Uterus (tissue), 4 donors: Measurements from ENCODE around the gene MUC5B. TPM values are rescaled to one million over a fixed set of nuclear protein-coding genes. Genes with fewer than 3 reads are reported as not detected.

Experiments
- DNase-seq, 2 donors: peaks; one replicate each; pipeline ENCODE4 v3.0.0-alpha.2; 2019 to 2020
- H3K27ac ChIP-seq, 2 donors: fragments of 200-600 bp; sonication (generic); 1 replicate in 1 of 2; 2 replicates in 1 of 2; pipeline ENCODE4 v1.5.1; 2016 to 2018
- H3K27me3 ChIP-seq, 2 donors: fragments of 200-600 bp; sonication (generic); one replicate each; pipeline ENCODE4 v1.5.1; 2018 to 2019; ENCODE audit warnings: control low read depth in 1 of 2
- H3K36me3 ChIP-seq, 2 donors: fragments of 200-600 bp; sonication (generic); one replicate each; pipeline ENCODE4 v1.5.1; 2019; ENCODE audit warnings: control low read depth in 1 of 2
- H3K4me1 ChIP-seq, 2 donors: fragments of 200-600 bp; sonication (generic); one replicate each; pipeline ENCODE4 v1.5.1; 2018 to 2019; ENCODE audit warnings: control low read depth in 1 of 2
- H3K4me3 ChIP-seq, 2 donors: fragments of 200-600 bp; sonication (generic); 1 replicate in 1 of 2; 2 replicates in 1 of 2; pipeline ENCODE4 v1.5.1; 2018 to 2019; ENCODE audit warnings: mild to moderate bottlenecking in 1 of 2
- H3K9me3 ChIP-seq, 2 donors: fragments of 200-600 bp; sonication (generic); one replicate each; pipeline ENCODE4 v1.5.1; 2019; ENCODE audit warnings: control low read depth in 1 of 2
- POLR2A ChIP-seq, 2 donors: fragments of 450-650 bp; IDR thresholded peaks; one replicate each; pipeline ENCODE4 v1.6.1; 2016; ENCODE audit warnings: antibody characterized with exemption in 2 of 2, mild to moderate bottlenecking in 1 of 2, moderate library complexity in 1 of 2
- intact Hi-C: fragments of 100-400 bp; cut with DNase I; formaldehyde crosslinking; loops from one replicate; pipeline ENCODE4 v1.15.1; 2023; ENCODE audit warnings: low total_unique reads
- total RNA-seq, 4 donors: library from RNA; depleted of rRNA in 3 of 4; stranded (reverse); fragments of >200 nt in 3 of 4; gene quantifications; one replicate each; pipeline versions ENCODE4 v1.1.0 to v1.2.4, GENCODE V29; 2014 to 2023
- TF ChIP-seq, protein P1 (sequence below), 4 experiments: fragments of 200-600 bp in 2 of 4; fragments of 450-650 bp in 2 of 4; sonication (generic) in 2 of 4; IDR thresholded peaks; one replicate each; pipeline ENCODE4 v1.5.1; 2016 to 2019; ENCODE audit warnings: antibody characterized with exemption in 4 of 4, mild to moderate bottlenecking in 2 of 4, moderate library complexity in 1 of 4
- donor health status: DM: yes; HTN: yes; CAD: no.

Gene MUC5B
- total RNA-seq, 4 donors from 2014 or later: under 0.01 to 3.8 (median 0.71) TPM

DNA sequence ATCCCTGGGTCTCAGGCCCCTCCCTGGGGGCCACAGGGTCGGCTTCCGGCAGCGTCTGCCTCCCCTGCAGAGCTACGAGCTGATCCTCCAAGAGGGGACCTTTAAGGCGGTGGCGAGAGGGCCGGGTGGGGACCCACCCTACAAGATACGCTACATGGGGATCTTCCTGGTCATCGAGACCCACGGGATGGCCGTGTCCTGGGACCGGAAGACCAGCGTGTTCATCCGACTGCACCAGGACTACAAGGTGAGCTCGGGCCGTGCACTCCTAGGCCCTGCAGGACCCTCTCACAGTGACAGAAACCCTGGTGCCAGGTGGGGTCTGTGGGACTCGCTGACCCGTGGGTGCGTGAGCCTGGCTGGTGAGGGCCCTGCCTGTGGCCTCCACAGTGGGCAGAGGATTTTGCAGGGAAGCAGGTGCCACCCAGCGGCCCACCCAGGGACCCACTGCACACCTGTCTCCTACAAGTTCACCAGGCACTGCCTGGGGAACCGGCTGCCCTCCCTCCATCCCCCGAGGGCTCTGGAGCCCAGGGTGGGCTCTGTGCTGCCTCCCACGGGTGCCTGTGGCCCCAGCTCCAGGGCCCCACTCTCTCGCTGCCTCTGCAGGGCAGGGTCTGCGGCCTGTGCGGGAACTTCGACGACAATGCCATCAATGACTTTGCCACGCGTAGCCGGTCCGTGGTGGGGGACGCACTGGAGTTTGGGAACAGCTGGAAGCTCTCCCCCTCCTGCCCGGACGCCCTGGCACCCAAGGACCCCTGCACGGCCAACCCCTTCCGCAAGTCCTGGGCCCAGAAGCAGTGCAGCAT is 13.7 kb downstream of the MUC5B start:
- no peak overlapping the region for H3K27ac ChIP-seq
- no peaks in the 10 kb centered on the region for H3K36me3 ChIP-seq
- intact Hi-C loops: no loop called here
- TF ChIP-seq POLR2A (IDR thresholded peaks at IDR 0.05): no peak
- TF ChIP-seq, protein P1, sequence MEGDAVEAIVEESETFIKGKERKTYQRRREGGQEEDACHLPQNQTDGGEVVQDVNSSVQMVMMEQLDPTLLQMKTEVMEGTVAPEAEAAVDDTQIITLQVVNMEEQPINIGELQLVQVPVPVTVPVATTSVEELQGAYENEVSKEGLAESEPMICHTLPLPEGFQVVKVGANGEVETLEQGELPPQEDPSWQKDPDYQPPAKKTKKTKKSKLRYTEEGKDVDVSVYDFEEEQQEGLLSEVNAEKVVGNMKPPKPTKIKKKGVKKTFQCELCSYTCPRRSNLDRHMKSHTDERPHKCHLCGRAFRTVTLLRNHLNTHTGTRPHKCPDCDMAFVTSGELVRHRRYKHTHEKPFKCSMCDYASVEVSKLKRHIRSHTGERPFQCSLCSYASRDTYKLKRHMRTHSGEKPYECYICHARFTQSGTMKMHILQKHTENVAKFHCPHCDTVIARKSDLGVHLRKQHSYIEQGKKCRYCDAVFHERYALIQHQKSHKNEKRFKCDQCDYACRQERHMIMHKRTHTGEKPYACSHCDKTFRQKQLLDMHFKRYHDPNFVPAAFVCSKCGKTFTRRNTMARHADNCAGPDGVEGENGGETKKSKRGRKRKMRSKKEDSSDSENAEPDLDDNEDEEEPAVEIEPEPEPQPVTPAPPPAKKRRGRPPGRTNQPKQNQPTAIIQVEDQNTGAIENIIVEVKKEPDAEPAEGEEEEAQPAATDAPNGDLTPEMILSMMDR (IDR thresholded peaks at IDR 0.05): no peak
- H3K9me3 ChIP-seq: no peaks in the 10 kb centered on the region
- no peaks in the 10 kb centered on the region for H3K27me3 ChIP-seq
- H3K4me1 ChIP-seq: no peaks in the 10 kb centered on the region
- H3K4me3 ChIP-seq: no peak overlapping the region
- DNase-seq: no peak

GRCh38 chr11:1237128-1237580 is 14.3 kb downstream of the MUC5B start:
- TF ChIP-seq, protein P1 (IDR thresholded peaks at IDR 0.05): no peak
- no peak for TF ChIP-seq POLR2A (IDR thresholded peaks at IDR 0.05)
- intact Hi-C loops: no loop called here
- no peak for DNase-seq

GRCh38 chr11:1237851-1238250 is 15.0 kb downstream of the MUC5B start:
- no peaks in the 10 kb centered on the region for H3K27me3 ChIP-seq
- H3K9me3 ChIP-seq: no peaks in the 10 kb centered on the region
- H3K36me3 ChIP-seq: no peaks in the 10 kb centered on the region
- no peak overlapping the region for H3K4me3 ChIP-seq
- TF ChIP-seq POLR2A (IDR thresholded peaks at IDR 0.05): no peak
- TF ChIP-seq, protein P1 (IDR thresholded peaks at IDR 0.05): no peak
- DNase-seq: no peak
- intact Hi-C loops: no loop called here
- H3K4me1 ChIP-seq: no peaks in the 10 kb centered on the region
- H3K27ac ChIP-seq: no peak overlapping the region

More at GRCh38 chr11:1237128-1237580, 14.3 kb downstream of the MUC5B start:
- no peak overlapping the region for H3K27ac ChIP-seq
- H3K27me3 ChIP-seq: no peaks in the 10 kb centered on the region
- H3K9me3 ChIP-seq: no peaks in the 10 kb centered on the region
- no peaks in the 10 kb centered on the region for H3K36me3 ChIP-seq
- no peak overlapping the region for H3K4me3 ChIP-seq
- no peaks in the 10 kb centered on the region for H3K4me1 ChIP-seq

GRCh38 chr11:1238767-1239595 is 16.1 kb downstream of the MUC5B start:
- no peak for DNase-seq
- TF ChIP-seq POLR2A (IDR thresholded peaks at IDR 0.05): no peak
- TF ChIP-seq, protein P1 (IDR thresholded peaks at IDR 0.05): no peak
- Histone ChIP-seq H3K27ac (no peak overlapping the region), H3K27me3 (no peaks in the 10 kb centered on the region), H3K9me3 (no peaks in the 10 kb centered on the region), H3K4me3 (no peak overlapping the region), H3K4me1 (no peaks in the 10 kb centered on the region), H3K36me3 (no peaks in the 10 kb centered on the region)
- intact Hi-C loops: no loop called here
